Stimulated activated CD8-positive, alpha-beta memory T cell treated with anti-CD3 and anti-CD28 coated beads, Interleukin-15, amount 100 ng/mL, for 48 hours (primary cell): Measurements from ENCODE around the gene ZNF385B.

Experiments
- DNase-seq, 2 donors: peaks; one replicate each; pipeline ENCODE4 v3.0.0-alpha.2; 2020; ENCODE audit warnings: low read depth in 2 of 2

Gene ZNF385B

GRCh38 chr2:179685146-179685545 lies 176.3 kb downstream of the ZNF385B start:
- no peak for DNase-seq

GRCh38 chr2:179682756-179683155 lies 178.7 kb downstream of the ZNF385B start:
- DNase-seq: no peak

GRCh38 chr2:179677746-179678505 lies 183.5 kb downstream of the ZNF385B start:
- DNase-seq: no peak

DNA sequence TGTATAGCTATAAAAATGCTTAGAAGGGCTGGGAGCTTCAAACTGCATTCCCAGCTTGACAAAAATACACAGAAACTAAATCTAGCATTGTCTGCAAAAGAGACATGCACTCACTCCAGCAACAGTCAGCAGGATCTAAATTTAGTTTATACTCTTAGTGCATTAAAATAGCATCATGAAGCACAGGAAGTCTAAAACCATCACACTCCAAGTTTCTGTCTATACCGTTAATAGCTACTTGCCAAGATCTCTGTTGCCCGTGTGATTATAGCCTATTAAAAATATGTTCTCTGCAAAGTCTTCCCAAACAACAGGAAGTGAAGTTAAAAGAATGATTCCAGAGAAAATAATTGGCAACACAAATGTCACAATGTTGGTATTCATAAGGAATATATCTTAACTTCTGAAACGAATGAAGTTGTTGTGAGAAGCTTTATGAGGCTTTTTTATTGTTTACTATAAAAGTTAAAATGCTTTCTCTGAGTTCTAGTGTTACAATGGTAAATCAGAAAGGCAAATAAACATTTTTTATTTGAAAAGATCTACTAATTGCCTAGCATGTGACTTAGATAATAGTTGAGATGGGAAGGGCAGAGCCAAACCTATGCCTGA lies 184.2 kb downstream of the ZNF385B start:
- no peak for DNase-seq

GRCh38 chr2:179675435-179675834 lies 186.0 kb downstream of the ZNF385B start:
- DNase-seq: no peak

DNA sequence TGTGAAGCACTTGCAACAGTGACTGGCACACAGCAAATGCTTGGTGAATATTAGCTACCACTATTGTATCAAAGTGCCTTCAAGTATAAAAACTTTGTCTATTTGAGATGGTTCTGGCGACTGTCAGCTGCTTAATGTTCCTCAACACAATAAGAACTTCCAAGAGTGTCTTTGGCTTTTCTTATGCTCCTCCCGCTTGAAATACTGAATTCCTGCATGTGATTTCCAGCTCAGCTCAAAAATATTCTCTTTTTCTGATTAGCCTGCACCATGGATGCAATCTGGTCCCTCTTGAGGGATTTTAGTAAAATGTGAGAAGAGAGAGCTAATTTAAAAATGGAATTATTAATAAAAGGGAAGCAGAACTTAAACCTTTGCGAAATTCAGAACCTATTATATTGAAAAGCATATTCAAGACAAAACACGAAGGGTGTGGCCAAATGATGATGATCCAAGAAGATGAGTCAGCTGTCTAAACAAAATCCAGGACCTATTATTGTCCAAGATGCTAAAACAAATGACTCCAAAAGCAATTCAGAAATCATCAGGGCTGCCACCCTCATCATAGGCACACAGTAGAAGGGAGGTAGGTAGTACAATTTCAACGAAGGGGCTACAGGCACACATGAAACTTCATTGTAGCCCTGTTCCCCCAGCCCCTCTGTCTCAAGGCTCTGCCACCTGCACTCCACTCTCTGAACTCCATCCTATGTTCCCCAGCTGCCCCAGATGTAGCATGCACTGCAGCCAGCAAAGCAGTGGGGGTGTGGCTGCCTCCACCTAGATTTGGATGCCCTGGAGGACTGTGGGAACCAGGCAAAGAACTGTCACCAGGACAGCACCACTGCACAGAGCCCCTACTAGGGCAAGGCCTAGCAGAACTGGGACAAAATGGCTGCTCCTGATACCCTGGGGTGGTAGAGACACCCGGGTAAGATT lies 190.1 kb downstream of the ZNF385B start:
- DNase-seq: no peak

DNA sequence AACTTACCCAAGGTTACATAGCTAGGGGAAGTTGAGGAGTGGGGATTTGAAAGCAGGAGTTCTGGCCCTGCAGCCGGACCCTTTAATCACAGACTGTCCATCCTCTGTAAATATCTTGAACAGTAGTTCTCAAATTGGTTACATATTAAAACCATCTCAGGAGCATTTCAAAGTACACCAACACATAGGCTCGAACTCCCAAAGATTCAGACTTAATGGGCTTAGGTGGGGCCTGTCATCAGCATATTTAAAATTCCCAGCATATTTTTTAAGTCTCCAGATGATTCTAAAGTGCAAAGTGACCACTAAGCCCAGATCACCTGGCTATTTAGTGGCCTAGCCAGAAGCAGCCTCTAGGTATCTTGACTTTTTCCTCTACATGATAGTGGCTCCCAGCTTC lies 192.2 kb downstream of the ZNF385B start:
- no peak for DNase-seq

GRCh38 chr2:179664972-179665812 lies 196.2 kb downstream of the ZNF385B start:
- no peak for DNase-seq

DNA sequence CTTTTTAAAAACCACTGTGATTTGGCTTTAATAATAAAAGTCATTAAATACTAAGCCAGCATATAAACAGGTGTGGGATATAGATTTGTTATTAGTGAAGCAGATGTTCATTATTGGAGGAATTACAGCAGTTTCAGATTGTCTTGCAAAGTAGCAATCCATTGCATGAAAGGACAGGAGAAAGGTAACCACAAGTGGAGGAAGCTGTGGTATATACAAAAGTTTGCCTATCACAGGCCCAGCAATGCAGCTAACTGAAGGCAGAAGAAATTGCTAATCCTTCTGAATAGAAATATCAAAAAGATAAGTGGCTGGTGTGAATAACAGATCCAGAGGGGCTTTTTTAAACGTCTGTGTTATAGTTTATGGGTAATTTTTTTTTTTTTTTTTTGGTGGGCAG lies 199.4 kb downstream of the ZNF385B start:
- DNase-seq: no peak

DNA sequence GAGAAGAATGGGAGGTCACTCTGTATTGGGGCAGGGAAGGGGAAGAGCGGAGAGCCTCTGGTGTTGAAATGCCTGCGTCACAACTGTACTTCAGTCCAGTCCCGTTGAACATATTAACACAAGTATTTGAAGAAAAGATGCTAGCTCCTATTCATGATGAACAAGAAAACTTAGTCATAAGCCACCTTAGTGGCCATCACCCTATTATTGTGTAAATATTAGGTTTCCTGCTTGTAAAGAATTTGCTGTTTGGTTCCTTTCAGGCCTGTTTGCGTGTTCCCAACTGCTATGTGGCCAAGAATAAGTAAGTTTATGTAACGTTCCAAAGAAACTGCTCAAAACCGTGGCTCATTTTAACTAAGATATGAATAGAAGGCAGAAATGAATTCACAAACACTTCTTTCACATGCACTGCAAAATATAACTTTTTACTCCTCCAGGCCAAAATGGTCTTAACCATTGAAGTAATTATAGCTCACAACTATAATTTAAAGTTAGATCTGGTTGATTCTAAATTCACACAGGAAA lies 204.3 kb downstream of the ZNF385B start:
- DNase-seq: no peak

DNA sequence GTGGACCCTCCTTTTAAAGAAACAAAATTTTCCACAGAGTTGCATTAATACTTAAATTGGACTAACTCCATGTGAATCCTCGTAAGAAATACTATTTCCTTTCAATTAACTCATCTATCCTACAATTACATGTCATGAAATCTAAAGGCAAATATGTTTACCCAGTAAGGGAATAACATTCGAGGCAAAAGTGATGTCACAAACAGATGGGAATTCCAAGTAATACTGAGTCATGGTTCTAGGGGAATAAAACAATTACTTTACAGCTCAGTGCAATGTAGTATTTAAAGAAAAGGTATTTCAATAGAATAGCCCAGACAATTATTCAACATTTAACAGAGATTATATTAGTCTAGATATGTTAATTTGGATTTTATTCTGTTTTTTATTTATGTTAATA lies 205.8 kb downstream of the ZNF385B start:
- no peak for DNase-seq

DNA sequence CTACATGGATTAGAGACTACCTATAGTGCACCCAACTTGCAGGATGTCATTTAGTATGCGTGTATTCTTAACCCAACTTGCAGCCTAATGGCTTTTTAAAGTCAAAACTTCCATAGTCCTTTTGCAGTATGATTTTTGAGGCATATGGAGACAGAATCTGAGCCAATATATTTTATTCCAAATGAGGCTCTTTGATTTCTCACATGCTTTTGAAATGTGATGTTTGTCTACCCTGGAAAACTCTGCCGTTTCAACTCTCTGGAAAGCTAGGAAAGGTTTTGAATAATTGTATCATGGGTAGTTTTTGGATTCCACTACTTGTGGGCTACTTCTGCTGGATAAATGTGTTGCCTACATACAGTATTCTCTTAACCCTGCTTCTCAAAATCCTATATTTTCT lies 206.6 kb downstream of the ZNF385B start:
- no peak for DNase-seq

DNA sequence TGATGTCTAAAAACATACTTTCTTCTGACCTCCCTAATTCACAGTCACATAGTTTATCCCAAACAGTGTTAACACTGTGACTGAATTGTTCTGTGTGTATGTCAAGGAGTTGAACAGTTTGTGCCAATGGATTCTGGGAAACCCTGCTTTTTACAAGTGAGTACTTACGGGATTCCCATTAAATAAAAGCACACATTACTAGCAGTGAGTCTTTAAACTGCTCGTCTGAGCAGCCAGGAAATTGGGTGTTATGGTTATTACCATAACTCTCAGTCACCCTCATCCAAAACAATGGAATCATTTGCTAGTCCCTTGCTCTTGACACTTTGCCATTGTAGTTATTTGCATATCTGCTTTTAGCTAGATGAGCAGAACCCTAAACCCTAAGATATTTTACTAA lies 209.1 kb downstream of the ZNF385B start:
- no peak for DNase-seq

GRCh38 chr2:179650420-179650819 lies 211.0 kb downstream of the ZNF385B start:
- no peak for DNase-seq

DNA sequence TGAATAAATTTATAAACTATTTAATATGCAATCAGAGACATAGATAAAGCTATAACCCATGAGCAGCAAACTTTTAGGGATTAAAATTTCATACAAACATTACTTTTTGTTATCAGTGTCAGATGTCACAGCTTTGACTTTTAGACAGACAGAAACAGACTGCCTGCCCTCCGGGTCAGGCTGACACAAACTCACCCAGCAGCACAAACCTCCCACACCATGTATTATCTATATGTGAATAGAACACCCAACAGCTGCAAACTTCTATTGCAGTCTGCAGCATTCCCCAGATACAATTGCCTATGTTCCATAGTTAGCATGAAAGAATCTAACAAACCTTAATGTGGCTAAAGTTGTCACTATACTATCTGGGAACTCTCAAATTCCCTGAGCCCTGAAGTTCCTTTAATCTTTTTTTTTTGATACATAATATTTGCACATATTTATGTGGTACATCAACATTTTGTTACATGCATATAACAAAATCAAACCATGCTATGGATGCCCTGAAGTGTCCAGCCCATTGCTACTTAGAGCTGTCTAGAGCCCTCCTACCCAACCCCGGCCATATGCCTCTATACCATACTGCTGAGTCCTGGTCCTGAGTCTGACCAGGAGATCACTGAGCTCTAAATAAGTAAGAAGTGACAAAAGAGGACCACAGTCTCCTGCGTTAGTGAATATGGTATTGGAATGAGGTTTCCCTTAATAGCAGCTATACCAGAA lies 214.4 kb downstream of the ZNF385B start:
- DNase-seq: no peak

GRCh38 chr2:179646173-179646769 lies 215.1 kb downstream of the ZNF385B start:
- no peak for DNase-seq

GRCh38 chr2:179645047-179645446 lies 216.4 kb downstream of the ZNF385B start:
- DNase-seq: no peak

DNA sequence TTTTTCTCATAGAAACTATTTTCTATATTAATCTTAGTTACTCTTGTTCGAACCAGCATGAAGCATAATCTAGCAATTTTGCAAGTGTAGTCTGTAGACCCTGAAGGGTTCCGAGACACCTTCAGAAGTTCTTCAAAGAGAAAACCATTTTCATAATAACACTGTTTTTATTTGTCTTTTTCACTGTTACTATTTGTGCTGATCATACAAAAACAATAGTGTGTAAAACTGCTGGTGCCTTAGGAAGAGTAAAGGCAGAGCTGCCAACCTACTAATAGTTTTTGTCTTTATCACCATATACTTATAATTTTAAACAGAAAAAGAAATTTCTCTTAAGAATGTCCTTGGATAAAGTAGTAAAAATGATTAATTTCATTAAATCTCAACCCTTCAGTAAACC lies 218.9 kb downstream of the ZNF385B start:
- DNase-seq: no peak

DNA sequence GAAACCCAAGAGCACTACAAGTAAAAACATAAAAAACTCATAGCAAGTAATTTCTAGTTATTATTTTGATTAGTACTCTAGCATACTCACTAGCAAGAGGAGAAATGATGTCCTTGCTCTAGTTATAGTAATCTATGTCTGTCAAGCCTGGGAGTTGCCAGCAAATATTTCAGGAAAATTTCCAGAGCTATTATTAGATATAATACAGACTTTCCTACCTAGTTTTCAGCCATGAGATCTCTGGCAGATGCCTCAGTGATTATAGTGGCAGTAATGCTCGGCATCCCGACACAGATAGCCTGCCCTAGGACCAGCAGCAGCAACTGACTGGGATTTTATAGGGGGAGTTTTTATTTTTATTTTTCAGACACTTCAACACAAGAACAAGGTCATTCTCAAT lies 224.4 kb downstream of the ZNF385B start:
- DNase-seq: no peak
